NCI-H748 treated with DMSO at 0.1 percent for 48 hours (cell line): ENCODE data around the gene ALCAM.

Source experiments
- DNase-seq: peaks from one replicate; lab custom pipeline; 2025; lab: John Stamatoyannopoulos, UW

ALCAM gene

GRCh38 chr3:105366326-105367062 lies at the start of gene ALCAM:
ALCAM (plus strand) TSS chr3:105366909.
- DNase-seq, result peak; percentile 94

GRCh38 chr3:105317841-105318240 lies 48.9 kb upstream of the ALCAM start:
- no peak for DNase-seq

- no peak for DNase-seq
These were observed 44.0 kb upstream of the ALCAM start for GRCh38 chr3:105322570-105323273.

GRCh38 chr3:105323274-105323599 lies 43.5 kb upstream of the ALCAM start:
- no peak for DNase-seq

- DNase-seq, result no peak
These were observed 41.8 kb upstream of the ALCAM start for GRCh38 chr3:105324951-105325350.

- DNase-seq, result no peak
These were observed 38.9 kb upstream of the ALCAM start for GRCh38 chr3:105327662-105328337.

GRCh38 chr3:105328338-105328730 lies 38.4 kb upstream of the ALCAM start:
- no peak for DNase-seq

GRCh38 chr3:105332961-105333360 lies 33.7 kb upstream of the ALCAM start:
- DNase-seq, result no peak

- DNase-seq, result no peak
These were observed 32.4 kb upstream of the ALCAM start for GRCh38 chr3:105334138-105334882.

- no peak for DNase-seq
These were observed 26.8 kb upstream of the ALCAM start for GRCh38 chr3:105339946-105340345.

GRCh38 chr3:105343991-105344390 lies 22.7 kb upstream of the ALCAM start:
- no peak for DNase-seq

- no peak for DNase-seq
These were observed 21.6 kb upstream of the ALCAM start for GRCh38 chr3:105345156-105345555.

- no peak for DNase-seq
These were observed 18.9 kb upstream of the ALCAM start for GRCh38 chr3:105347625-105348302.

GRCh38 chr3:105348307-105348706 lies 18.4 kb upstream of the ALCAM start:
- DNase-seq, result no peak

GRCh38 chr3:105349684-105350387 lies 16.9 kb upstream of the ALCAM start:
- DNase-seq, result no peak

GRCh38 chr3:105351821-105352220 lies 14.9 kb upstream of the ALCAM start:
- no peak for DNase-seq

- DNase-seq, result no peak
These were observed 13.7 kb upstream of the ALCAM start for GRCh38 chr3:105352976-105353375.

GRCh38 chr3:105353485-105354161 lies 13.1 kb upstream of the ALCAM start:
- DNase-seq, result no peak

- no peak for DNase-seq
These were observed 12.3 kb upstream of the ALCAM start for GRCh38 chr3:105354429-105354828.

- DNase-seq, result no peak
These were observed 11.2 kb upstream of the ALCAM start for GRCh38 chr3:105355408-105356061.
